Fibroblast of peridontal ligament (primary cell): ENCODE data around the gene PLCB1.
"Not testable (repeated sequence)": the region's sequence is repeated elsewhere in the genome, so short reads cannot be mapped to it uniquely, and the experiment has no call there.

Experiments used
- DNase-seq: peaks from one replicate; pipeline ENCODE4 v3.0.0-alpha.2; 2010; ENCODE audit errors: extremely low read depth

The PLCB1 gene

GRCh38 chr20:8402798-8403197 lies 270.7 kb downstream of the PLCB1 start:
- no peak for DNase-seq

DNA sequence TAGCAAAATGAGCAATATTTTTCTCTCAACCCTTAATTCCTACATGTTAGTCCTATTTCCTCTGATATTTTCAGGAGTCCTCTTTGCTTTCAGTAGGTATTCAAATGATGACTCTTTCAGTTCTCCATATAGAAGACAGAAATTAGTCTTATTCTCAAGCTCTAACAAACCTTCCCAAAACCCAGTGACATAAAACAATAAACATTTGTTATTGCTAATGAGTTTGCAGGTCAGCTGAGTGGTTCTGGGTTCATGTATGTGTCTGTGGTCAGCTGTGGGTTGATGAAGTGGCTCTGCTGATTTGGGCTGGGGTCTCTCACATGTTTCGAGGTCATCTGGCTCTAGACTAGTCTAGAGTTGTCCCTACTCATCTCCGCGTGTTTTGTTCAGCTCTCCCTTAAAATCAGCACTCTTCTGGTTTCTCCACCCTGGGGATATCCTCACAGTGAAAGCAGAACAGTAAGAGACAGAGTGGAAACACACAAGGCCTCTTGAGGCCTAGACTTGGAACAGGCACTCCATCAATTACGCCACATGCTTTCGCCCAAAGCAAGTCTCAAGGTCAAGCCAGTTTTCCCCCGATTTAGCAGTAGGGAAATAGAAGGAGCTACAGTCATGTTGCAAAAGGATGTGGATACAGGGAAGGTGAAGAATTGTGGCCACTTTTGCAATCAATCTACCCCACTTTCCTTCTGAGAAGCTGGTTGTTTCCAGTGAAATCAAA lies 273.0 kb downstream of the PLCB1 start:
- DNase-seq: no peak

DNA sequence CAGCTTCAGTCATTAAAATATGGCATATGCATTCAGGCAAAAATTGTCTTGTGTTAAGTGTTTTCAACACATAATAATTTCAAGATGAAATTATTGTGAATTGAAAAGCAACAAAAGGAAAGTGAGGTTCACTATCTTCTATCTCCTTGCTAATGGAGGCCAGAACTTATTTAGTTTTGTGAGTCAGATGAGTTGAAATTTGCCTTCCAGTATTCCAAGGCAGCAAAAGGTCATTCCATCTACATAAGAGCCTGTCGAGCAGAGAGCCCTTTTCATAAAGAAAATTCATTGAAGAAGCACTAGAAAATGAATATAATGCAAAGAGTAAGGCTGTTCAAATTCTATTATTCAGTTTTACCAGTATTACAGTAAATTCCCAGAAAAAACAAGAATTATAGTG lies 274.3 kb downstream of the PLCB1 start:
- no peak for DNase-seq

DNA sequence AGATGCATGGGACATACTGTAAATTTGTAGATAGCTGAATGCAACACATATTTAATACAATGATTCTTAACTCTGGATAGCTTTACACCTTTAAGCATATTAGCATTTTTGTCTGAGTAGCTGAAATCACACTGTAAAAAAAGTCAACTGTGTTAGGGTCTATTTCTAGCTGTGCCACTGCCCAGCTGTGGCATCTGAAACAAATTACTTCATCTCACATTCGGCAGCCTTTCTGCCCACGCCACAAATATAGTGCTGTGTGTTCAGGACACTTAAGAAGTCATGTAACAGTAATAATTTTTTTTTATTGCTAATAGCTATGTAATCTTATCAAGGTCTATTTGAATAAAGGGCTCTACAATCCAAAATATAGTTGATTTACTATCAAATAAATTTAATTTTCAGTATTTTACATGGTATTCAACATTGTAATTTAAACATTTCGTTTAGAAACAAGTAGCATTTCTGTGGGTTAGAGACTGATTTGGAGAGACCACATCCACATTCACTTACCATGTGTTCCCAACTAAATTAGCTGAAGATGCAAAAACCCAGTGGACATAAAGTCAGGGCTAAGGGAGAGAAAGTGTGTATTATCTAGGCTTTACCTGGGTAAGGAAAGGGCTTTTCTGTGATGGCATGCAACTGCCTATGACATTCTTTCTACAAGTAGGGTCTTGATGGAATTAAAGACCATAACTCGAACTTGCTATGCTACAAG lies 276.7 kb downstream of the PLCB1 start:
- DNase-seq: no peak

GRCh38 chr20:8413691-8414090 lies 281.6 kb downstream of the PLCB1 start:
- DNase-seq: no peak

DNA sequence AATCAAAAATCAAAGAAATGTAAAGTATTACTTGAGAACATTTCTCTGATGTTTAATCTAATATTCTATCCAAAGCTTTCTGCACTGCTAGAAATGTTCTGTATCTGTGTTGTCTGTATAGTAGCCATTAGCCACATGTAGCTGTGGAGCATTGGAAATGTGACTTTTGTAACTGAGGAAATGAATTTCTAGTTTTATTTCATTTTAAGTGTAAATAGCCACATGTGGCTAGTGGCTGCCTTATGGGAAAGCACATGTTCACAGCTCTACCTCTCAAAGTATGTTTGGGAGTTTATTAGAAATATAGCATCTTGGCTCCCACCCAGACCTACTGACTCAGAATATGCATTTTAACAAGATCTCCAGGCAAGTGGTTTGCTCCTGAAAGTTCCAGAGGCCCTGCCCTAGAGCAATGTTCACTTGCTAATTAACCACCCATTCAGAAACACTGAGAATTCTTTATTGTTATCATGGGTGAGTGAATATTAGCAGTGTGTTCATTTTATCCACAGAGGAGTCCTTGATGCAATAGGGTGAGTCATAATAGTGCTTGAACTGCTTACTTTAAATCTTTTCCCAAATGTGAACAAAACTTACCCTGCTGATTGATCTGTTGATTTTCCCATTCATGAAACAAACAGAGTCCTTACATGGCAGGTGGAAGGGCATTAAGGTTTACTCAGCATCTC lies 282.7 kb downstream of the PLCB1 start:
- peak; percentile 79 for DNase-seq

GRCh38 chr20:8421981-8422380 lies 289.9 kb downstream of the PLCB1 start:
- no peak for DNase-seq

- no peak for DNase-seq
Observed at GRCh38 chr20:8423482-8423881, 291.4 kb downstream of the PLCB1 start.

- DNase-seq: peak; percentile 67
Observed at GRCh38 chr20:8424010-8424409, 291.9 kb downstream of the PLCB1 start.

GRCh38 chr20:8425016-8425415 lies 292.9 kb downstream of the PLCB1 start:
- DNase-seq: no peak

GRCh38 chr20:8425802-8426201 lies 293.7 kb downstream of the PLCB1 start:
- DNase-seq: no peak

- no peak for DNase-seq
Observed at GRCh38 chr20:8427419-8428040, 295.5 kb downstream of the PLCB1 start.

DNA sequence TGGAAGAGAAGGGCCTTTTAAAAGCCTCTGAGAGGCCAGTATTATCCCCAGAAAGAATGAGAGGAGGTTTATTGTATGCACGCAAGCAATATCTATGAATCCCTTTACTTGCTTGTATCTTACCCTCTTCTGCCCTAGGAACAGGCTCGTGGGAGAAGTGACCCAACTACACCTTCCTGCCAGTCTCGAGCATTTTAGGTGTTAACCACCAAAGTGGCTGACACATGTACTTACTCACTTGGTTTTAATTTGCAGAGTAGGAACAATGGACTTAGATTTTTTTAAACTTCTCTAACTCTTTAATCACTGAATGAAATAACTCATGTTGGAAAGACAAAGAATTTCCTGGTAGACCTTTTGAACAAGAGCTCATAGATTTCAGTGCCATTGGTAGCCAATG lies 296.9 kb downstream of the PLCB1 start:
- DNase-seq: no peak

GRCh38 chr20:8431538-8432434 lies 299.7 kb downstream of the PLCB1 start:
- DNase-seq: no peak

DNA sequence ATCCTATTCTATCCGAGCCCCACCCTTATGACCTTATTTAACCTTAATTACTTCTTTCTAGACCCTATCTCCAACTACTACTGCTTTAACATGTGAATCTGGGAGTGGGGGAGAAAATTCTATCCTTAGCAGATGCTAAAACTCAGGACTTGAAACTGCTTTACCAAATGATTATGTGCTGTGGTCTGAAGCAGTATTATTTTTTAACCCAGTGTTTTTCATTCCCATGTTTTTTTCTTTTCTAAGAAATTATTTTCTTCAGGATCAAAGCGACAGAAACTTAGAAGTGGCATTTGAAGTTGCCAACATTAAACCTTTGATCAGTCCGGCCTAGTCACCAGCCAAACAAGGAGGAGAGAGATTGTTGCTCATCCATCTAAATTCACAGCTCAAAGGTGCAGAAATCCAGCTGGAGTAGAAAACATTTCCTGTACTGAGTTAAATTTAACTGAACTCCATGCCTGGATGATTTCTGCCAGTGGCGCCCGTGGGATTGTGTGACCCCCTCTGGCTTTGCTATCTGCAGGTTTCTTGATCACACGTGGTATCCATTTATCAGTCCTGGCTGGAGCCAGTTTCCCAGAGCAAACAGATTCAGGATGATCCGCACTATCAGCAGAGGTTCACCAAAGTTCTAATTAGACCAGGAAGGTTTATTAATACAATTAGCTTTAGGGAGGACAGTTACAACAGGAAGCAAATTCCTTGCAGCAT lies 300.5 kb downstream of the PLCB1 start:
- DNase-seq: no peak

GRCh38 chr20:8433291-8433690 lies 301.2 kb downstream of the PLCB1 start:
- DNase-seq: no peak

- DNase-seq: no peak
Observed at GRCh38 chr20:8434326-8434876, 302.3 kb downstream of the PLCB1 start.

DNA sequence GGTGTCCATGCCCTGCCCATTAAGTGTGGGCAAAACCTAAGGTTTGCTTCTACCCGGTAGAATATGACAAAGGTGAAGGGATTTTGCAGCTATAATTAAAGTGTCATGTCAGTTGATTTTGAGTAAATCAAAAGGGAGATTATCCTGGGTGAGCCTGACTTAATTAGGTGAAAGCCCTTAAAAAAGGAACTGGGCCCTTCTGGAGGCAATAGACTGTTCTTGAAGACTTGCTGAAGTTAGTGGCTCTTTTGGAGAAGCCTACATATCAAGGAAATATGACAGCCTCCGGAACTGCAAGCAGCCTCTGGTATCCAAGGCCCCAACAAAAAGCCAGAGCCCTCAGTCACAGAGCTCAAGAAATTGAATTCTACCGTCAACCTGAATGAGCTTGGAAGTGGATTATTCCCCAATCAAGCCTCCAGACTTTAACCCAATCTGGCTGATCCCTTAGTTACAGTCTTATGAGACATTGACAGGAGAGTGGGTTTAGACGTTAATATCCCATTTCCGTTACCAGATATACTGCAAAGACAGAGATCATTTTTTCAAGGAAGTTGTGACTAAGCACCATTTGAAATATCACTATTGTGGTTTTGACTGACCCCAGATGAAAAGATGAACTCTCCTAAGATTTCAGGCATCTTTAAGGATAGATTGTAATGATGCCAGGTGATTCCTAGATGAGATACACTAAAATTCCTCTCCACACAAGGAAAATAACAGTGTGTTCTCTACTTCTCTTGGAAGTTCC lies 303.4 kb downstream of the PLCB1 start:
- DNase-seq: no peak

DNA sequence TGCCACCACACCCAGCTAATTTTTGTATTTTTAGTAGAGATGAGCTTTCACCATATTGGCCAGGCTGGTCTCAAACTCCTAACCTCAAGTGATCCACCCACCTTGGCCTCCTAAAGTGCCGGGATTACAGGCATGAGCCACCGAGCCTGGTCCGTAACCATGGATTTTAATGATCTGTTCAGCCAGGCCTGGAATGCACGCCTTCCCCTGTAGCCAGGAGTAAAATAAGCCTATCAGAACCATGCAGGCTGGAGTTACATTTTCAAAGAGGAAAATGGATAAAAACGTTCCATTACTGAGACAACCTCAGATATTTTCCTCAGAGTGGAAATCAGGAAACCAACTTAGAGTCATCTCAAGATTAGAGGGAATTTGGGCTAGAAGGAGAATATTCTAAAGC lies 304.9 kb downstream of the PLCB1 start:
- not testable (repeated sequence) for DNase-seq

DNA sequence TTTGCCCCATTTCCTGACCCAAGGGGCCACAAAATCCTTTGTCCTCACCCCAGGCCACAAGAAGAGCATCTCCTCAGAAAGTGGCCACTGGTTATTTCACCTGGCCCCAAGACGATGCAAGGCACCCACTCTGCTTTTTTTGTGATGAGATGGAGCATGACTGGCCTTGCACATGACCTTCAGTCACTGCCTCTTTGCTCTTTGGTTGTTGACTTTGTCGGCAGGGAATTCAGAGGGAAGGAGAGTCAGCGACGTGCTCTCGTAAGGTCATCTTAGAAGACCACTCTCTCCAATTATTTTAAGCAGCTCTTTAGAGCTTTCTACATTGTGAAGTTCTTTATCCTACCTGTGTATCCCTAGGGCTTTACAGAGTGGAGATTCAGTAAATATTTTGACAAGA lies 306.7 kb downstream of the PLCB1 start:
- DNase-seq: no peak
